GM21381 (cell line): ENCODE data around the gene BAX.

Experiments
- ATAC-seq: cut with Tn5 transposase; IDR thresholded peaks from one replicate; pipeline ENCODE4 v1.9.1; 2021; ENCODE audit warnings: mild to moderate bottlenecking, moderate library complexity; ENCODE audit not compliant: unreplicated experiment

Gene BAX

GRCh38 chr19:49009828-49010227, 55.2 kb downstream of the BAX start:
- no peak for ATAC-seq

GRCh38 chr19:49010453-49010852, 55.8 kb downstream of the BAX start:
- ATAC-seq = no peak

- ATAC-seq = no peak
These were observed 56.5 kb downstream of the BAX start for GRCh38 chr19:49011194-49011593.
